HAP-1 (cell line): Measurements from ENCODE around the gene ZP2.

Source experiments
- DNase-seq, 2 experiments: peaks; one replicate each; pipeline ENCODE4 v3.0.0-alpha.2; 2016 to 2020; ENCODE audit warnings: low spot score in 2 of 2
- H3K27me3 ChIP-seq: fragments of 250-450 bp; sonication (Bioruptor Pico); 2 replicates; pipeline ENCODE4 v1.5.1; 2020; ENCODE audit warnings: low read depth, mild to moderate bottlenecking, moderate library complexity
- H3K36me3 ChIP-seq: fragments of 250-450 bp; sonication (Bioruptor Pico); replicated peaks from 2 replicates; pipeline ENCODE4 v1.5.1; 2020; ENCODE audit warnings: mild to moderate bottlenecking
- H3K4me1 ChIP-seq: fragments of 250-450 bp; sonication (Bioruptor Pico); 2 replicates; pipeline ENCODE4 v1.5.1; 2020; ENCODE audit warnings: mild to moderate bottlenecking
- H3K4me3 ChIP-seq: fragments of 250-450 bp; sonication (Bioruptor Pico); 2 replicates; pipeline ENCODE4 v1.5.1; 2020; ENCODE audit warnings: mild to moderate bottlenecking, moderate library complexity
- H3K9me3 ChIP-seq: fragments of 250-450 bp; sonication (Bioruptor Pico); 2 replicates; pipeline ENCODE4 v1.5.1; 2020; ENCODE audit warnings: mild to moderate bottlenecking, moderate library complexity
- in situ Hi-C: fragments of 300-500 bp; cut with MboI; formaldehyde crosslinking; loops from 3 replicates; pipeline ENCODE4 v1.14.3; 2020; ENCODE audit warnings: low sequenced_read_pairs, inconsistent platforms, mixed read lengths

ZP2 gene

DNA sequence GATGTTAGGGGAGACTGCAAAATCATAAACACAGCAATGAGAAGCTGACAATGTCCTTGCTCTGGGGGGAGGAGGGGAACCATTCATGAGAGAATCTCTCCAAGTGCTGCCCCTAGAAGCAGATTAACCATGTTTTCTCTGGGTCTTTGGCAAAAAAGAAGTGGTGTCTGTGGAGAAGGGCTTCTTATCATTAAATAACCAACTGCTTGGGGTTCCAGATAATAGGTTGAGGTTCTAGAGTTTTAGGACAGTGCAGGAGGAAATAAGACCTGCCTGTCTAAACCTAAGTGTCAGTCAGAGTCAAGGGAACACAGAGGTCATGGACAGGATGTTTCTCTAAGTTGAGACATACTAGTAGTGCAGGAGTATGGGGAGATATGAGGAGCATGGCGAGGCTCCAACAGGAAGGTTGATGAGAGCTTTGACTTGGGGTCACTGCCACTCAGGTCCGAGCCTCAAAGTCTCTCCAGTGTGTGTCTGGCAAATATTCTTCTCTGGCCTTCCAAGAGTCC, 17.0 kb upstream of the ZP2 start:
- H3K36me3 ChIP-seq, result no peaks in the 10 kb centered on the region
- no peaks in the 10 kb centered on the region; the same call in 1 of the 2 replicates for H3K27me3 ChIP-seq
- peaks cover 11% of the 10 kb centered on the region for H3K4me1 ChIP-seq
- in situ Hi-C loops, result no loop called here
- DNase-seq, result no peak
- H3K4me3 ChIP-seq, result no peak overlapping the region
- no peaks in the 10 kb centered on the region for H3K9me3 ChIP-seq

DNA sequence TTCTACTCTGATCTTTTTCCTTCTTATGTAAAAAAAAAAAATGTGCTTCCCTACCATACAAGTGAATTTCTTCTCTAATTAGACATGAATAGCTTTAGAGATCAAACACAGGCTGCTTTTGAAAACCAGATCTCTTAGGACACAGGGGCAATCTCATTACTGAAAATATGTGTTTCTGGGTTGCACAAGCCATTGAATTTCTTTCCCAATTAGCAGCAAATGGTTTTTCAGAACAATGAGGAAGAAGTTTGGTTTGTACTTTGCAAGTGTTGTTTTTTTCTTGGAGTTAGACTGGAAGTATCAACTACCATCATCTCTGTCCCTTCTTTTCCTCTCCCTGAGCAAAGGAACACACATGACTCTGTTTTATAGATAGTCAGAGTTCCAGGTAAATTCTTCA, 16.5 kb upstream of the ZP2 start:
- Histone ChIP-seq H3K4me1 (peaks cover 13% of the 10 kb centered on the region), H3K36me3 (no peaks in the 10 kb centered on the region), H3K9me3 (no peaks in the 10 kb centered on the region), H3K27me3 (no peaks in the 10 kb centered on the region; the same call in 1 of the 2 replicates), H3K4me3 (no peak overlapping the region)
- DNase-seq, result peak in 1 of 2 experiments; percentile 13
- in situ Hi-C loops, result no loop called here

GRCh38 chr16:21226749-21227148, 15.4 kb upstream of the ZP2 start:
- in situ Hi-C loops, result no loop called here
- DNase-seq, result peak in 1 of 2 experiments; percentile 43
- Histone ChIP-seq H3K4me3 (no peak overlapping the region), H3K9me3 (no peaks in the 10 kb centered on the region), H3K4me1 (peaks cover 20% of the 10 kb centered on the region), H3K36me3 (no peaks in the 10 kb centered on the region), H3K27me3 (no peaks in the 10 kb centered on the region; the same call in 1 of the 2 replicates)

- no peaks in the 10 kb centered on the region for H3K27me3 ChIP-seq
- in situ Hi-C loops, result no loop called here
- DNase-seq, result no peak
These were observed 13.4 kb upstream of the ZP2 start for GRCh38 chr16:21224800-21225199.

GRCh38 chr16:21223787-21224186, 12.4 kb upstream of the ZP2 start:
- Histone ChIP-seq H3K27me3 (no peaks in the 10 kb centered on the region), H3K36me3 (no peaks in the 10 kb centered on the region), H3K4me3 (no peak overlapping the region), H3K4me1 (peaks cover 27% of the 10 kb centered on the region), H3K9me3 (no peaks in the 10 kb centered on the region)
- no peak for DNase-seq
- in situ Hi-C loops, result no loop called here

More at GRCh38 chr16:21224800-21225199, 13.4 kb upstream of the ZP2 start:
- H3K4me1 ChIP-seq, result peaks cover 27% of the 10 kb centered on the region
- no peaks in the 10 kb centered on the region for H3K9me3 ChIP-seq
- H3K4me3 ChIP-seq, result no peak overlapping the region
- no peaks in the 10 kb centered on the region for H3K36me3 ChIP-seq

DNA sequence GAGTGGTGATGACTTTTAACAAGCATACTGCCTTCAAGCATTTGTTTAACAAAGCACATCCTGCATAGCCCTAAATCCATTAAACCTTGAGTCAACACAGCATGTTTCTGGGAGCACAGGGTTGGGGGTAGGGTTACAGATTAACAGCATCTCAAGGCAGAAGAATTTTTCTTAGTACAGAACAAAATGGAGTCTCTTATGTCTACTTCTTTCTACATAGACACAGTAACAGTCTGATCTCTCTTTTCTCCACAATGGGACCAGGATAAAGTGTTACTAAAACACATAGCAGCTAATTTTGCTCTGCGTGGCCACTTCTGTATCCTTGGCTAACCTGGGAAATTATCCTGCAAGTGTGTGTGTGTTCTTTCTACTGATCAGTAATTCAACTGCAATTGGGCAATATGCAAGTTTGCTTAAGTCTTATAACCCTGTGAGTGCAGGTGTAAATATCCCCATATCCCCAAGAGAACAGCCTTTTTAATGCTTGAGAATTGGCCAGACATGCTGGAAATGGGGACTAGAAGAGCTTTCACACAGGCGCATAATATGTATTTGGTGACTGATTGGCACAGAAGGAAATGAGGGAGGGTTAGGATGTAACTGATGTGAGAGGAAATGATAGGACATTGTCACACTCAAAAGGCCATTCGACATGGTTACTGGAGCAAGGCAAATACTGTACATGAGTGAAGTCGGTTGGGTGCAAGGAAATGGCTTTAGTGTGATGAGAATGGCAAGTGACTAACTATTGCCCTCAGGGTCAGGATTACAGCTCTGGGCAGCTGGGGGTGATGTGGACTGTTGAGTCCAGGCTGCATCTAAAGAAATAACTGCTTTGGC, 11.3 kb upstream of the ZP2 start:
- peak in 1 of 2 experiments; percentile 72 for DNase-seq
- no peaks in the 10 kb centered on the region for H3K9me3 ChIP-seq

GRCh38 chr16:21219551-21219950, 8.2 kb upstream of the ZP2 start:
- Histone ChIP-seq H3K4me1 (peaks cover 29% of the 10 kb centered on the region), H3K9me3 (no peaks in the 10 kb centered on the region), H3K27me3 (no peaks in the 10 kb centered on the region), H3K4me3 (no peak overlapping the region), H3K36me3 (no peaks in the 10 kb centered on the region)
- DNase-seq, result no peak
- in situ Hi-C loops, result no loop called here

More for the DNA sequence above, 11.3 kb upstream of the ZP2 start:
- Histone ChIP-seq H3K27me3 (no peaks in the 10 kb centered on the region), H3K36me3 (no peaks in the 10 kb centered on the region), H3K4me3 (no peak overlapping the region), H3K4me1 (peaks cover 27% of the 10 kb centered on the region)
- in situ Hi-C loops, result no loop called here

DNA sequence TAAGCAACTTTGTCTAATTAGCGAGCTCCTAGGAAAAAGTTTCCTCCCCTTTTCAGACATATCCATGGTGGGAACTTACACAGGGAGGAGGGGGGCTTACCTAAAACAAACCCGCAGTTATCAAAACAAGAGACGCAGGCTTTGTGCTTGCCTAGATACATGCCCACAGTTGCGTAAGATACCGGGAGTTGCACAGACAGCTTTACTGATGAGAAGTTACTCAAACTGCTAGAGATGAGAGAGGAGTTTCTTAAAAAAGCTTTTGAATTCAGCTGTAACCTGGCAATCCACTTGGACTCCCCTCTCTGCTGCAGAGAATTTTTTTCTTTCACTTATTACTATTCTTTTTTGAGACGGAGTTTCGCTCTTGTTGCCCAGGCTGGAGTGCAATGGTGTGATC, 6.8 kb upstream of the ZP2 start:
- no peaks in the 10 kb centered on the region for H3K36me3 ChIP-seq
- DNase-seq, result no peak
- no peaks in the 10 kb centered on the region for H3K27me3 ChIP-seq
- H3K4me3 ChIP-seq, result no peak overlapping the region
- peaks cover 29% of the 10 kb centered on the region for H3K4me1 ChIP-seq
- in situ Hi-C loops, result no loop called here
- H3K9me3 ChIP-seq, result no peaks in the 10 kb centered on the region

DNA sequence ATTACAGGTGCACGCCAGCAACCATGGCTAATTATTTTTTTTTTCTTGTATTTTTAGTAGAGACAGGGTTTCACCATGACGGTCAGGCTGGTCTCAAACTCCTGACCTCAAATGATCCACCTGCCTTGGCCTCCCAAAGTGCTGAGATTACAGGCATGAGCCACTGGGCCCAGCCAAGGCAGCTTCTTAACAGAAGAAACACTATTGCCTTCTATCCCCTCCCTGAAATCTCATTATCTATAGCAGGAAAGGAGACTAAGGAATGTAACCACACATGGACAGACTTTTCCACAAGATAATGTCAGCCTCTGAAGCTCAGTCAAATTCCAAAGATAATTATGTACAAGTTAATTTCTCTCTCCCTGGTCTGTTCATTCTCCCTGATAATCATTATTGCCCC, 5.7 kb upstream of the ZP2 start:
- in situ Hi-C loops, result no loop called here
- Histone ChIP-seq H3K36me3 (no peaks in the 10 kb centered on the region), H3K27me3 (no peaks in the 10 kb centered on the region), H3K4me3 (no peak overlapping the region), H3K4me1 (peaks cover 23% of the 10 kb centered on the region), H3K9me3 (no peaks in the 10 kb centered on the region)
- DNase-seq, result no peak

DNA sequence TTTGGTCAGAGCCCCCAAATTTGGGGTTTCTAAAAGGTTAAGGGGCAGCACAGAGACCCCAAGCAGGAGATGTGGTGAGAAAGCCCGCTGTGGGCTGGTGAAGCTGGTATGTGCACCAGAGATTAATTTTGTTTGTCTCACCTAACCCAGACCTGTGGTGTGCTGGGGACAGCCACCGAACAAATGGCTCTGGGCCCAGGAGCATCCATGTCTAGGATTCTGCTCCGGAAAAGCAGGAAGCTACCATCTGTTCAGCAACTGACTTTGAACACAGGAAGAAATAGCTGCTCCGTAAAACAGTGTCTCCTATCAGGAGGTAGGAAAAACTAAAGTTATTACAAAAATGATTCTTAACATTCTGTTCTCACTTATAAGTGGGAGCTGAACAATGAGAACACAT, 2.7 kb upstream of the ZP2 start:
- in situ Hi-C loops, result no loop called here
- Histone ChIP-seq H3K9me3 (no peaks in the 10 kb centered on the region), H3K4me3 (no peak overlapping the region), H3K27me3 (no peaks in the 10 kb centered on the region), H3K4me1 (peaks cover 13% of the 10 kb centered on the region), H3K36me3 (no peaks in the 10 kb centered on the region)
- no peak for DNase-seq

DNA sequence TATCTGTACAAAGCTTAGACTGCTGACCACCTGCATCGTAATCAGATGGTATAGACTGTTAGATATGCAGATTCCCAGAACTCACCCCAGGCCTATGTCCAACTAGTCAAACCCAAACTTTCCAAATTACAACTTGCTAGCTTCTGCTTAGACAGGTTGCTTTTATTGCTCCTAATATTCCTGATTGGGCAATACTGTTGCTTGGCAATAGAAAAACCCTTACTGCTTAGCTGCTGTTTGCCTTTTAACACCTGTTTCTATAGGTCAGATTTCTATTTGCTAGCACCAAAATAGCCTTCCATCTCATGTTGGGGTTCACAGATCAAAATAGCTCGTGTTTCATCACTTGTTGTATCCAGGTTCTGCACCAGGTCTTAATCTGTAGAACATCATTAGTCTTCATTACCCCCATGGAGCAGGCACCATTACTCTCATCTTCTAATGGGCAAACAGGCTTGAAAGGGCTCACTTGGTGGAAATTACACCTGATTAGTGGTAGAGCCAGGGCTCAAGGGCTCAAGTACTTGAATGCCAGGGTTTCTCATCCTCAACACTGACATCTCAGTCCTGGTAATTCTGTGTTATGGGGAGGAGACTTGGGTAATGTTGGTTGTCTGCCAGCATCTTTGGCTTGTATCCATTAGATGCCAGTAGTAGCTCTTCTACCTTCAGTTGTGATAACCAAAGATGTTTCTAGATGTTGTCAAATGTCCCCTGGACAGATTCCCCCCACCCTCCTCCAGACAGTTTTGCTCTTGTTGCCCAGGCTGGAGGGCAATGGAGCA, 2.7 kb downstream of the ZP2 start:
- Histone ChIP-seq H3K9me3 (no peaks in the 10 kb centered on the region), H3K27me3 (no peaks in the 10 kb centered on the region), H3K36me3 (no peaks in the 10 kb centered on the region), H3K4me1 (no peaks in the 10 kb centered on the region), H3K4me3 (no peak overlapping the region)
- DNase-seq, result no peak
- in situ Hi-C loops, result loop anchor here (10.0 kb wide), 1 partner anchor 56 kb away; no protein-coding TSS in a partner anchor

DNA sequence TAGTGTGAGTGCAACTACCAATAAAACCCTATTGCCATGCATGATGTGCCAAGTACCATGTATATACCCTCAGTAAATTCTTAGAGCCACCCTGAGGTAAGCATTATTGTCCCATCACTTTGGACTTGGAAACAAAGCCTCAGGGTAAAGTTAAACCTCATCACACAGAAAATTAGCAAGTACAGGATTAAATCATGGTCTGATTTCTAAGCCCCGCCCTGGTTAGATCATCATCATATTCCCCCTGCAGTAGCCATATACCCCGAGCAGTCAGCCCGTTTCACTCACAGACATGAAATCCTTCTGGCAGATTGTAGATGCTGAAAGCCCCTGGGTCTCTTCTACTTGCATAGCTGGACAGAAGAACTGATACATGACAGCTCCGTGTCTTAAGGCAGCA, 4.8 kb downstream of the ZP2 start:
- Histone ChIP-seq H3K27me3 (no peaks in the 10 kb centered on the region), H3K9me3 (no peaks in the 10 kb centered on the region), H3K36me3 (no peaks in the 10 kb centered on the region), H3K4me3 (no peak overlapping the region), H3K4me1 (no peaks in the 10 kb centered on the region)
- in situ Hi-C loops, result loop anchor here (10.0 kb wide), 1 partner anchor 58 kb away; no protein-coding TSS in a partner anchor
- no peak for DNase-seq

- in situ Hi-C loops, result loop anchor here (10.0 kb wide), 1 partner anchor 59 kb away; no protein-coding TSS in a partner anchor
- Histone ChIP-seq H3K9me3 (no peaks in the 10 kb centered on the region), H3K4me1 (no peaks in the 10 kb centered on the region), H3K36me3 (no peaks in the 10 kb centered on the region), H3K4me3 (no peak overlapping the region), H3K27me3 (no peaks in the 10 kb centered on the region)
- no peak for DNase-seq
These were observed 6.1 kb downstream of the ZP2 start for GRCh38 chr16:21205303-21205702.
